Glomerular visceral epithelial cell (primary cell): ENCODE data around the gene SPANXN1.
"Not testable (repeated sequence)": the region's sequence is repeated elsewhere in the genome, so short reads cannot be mapped to it uniquely, and the experiment has no call there.

Experiments
- DNase-seq: peaks from one replicate; pipeline ENCODE4 v3.0.0-alpha.2; 2016; ENCODE audit errors: extremely low spot score

Gene SPANXN1

DNA sequence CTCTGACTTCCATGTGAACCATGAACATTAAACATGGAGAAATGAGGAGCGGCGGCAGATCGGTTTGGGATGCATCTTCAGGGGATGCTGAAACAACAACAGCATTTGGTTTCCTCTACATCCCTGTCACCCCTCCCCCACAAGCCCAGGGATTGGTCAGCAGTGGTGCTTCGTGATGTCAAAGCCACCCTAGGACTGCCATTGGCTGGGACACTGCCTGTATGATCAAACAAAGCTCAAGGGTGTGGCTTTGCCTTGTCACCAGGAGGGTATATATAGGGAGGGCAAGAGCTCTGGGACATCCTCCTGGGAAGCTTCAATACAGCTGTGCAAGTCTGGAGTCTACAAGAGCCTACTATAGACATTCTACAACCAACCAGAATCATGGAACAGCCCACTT, at the start of gene SPANXN1:
Gene SPANXN1 (plus strand): TSS at position 301 of the 400 bp plus-strand sequence. CDS start 84 bp downstream, at position 385.
- not testable (repeated sequence) for DNase-seq

DNA sequence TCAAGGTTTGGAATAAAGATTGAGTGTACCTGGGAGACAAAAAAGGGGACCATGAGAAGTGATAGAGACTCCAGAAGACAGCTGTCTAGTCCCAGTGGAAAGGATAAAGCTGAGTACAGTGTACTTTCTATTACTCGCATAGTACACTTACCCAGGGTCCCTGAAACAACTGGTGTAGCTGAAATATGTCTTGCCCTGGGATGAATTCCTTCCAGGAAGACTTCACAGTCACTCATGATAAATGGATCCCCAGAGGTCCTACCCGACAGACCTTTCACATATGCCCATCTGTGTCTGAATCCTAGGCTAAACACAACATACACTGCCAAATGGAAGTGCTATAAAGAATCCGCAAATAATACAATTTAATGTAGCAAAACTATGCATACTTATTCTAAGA, 48.2 kb upstream of the SPANXN1 start:
- no peak for DNase-seq

- DNase-seq: no peak
These were observed 33.8 kb upstream of the SPANXN1 start for GRCh38 chrX:145213504-145213903.

DNA sequence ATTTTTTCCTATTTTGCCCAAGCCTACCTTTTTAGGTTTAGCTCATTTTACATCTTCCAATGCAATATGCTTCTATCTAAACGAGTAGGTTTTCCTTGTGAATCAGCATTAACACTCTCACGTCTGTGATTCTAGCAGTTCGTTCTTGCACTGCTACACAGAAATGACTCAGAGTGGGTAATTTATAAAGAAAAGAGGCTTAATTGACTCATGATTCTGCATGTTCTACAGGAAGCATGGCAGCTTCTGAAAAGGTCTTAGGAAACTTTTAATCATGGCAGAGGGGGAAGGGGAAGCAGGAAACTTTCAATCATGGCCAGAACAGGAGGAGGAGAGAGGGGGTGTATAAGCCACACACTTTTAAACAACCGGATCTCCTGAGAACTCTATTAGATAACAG, 44.9 kb downstream of the SPANXN1 start:
- no peak for DNase-seq
